Measurements from ENCODE around the gene DOK7.
"Not testable (repeated sequence)": the region's sequence is repeated elsewhere in the genome, so short reads cannot be mapped to it uniquely, and the experiment has no call there.

DOK7 gene

GRCh38 chr4:3498407-3498806 is 35.3 kb downstream of the DOK7 start:
- Mint-ChIP-seq H3K9me3 (no peaks in the 10 kb centered on the region), H3K4me3 (no peak overlapping the region), H3K27me3 (peaks cover 14% of the 10 kb centered on the region), H3K27ac (no peak overlapping the region), H3K36me3 (peaks cover 1% of the 10 kb centered on the region), H3K4me1 (peaks cover 1% of the 10 kb centered on the region)
- CTCF ChIA-PET, result no interaction called here
- DNase-seq, result no peak

DNA sequence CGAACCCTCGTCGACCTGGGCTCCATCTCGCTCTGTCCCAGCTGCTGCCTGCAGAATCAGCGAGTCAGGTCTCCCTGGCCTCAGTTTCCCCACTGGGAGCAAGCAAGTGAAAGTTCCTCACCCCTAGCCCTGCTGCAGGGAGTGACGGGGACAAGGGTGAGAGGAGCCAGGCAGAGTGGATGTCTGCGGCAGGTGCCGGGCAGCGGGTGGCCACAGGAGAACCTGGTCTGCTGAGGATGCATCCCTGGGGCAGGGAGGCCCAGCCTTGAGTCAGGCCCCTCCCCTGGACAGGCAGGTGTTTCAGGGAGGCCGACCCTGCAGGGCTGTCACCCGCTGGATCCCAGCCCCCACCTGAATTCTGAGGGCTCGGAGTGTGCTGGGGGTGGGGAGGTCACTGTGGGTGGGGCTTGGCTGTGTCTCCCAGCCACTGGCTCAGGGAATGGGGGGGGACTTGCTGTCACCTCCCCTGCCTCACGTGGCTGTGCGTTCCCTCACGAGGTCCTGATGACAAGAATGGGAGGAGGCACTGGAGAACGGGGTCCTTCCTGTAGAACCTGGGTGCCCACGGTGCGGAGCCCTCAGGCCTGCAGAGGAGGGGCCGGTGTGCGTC is 35.9 kb downstream of the DOK7 start:
- CTCF ChIA-PET, result no interaction called here
- Mint-ChIP-seq H3K4me3 (no peak overlapping the region), H3K36me3 (peaks cover 4% of the 10 kb centered on the region), H3K9me3 (no peaks in the 10 kb centered on the region), H3K27me3 (peaks cover 14% of the 10 kb centered on the region), H3K27ac (no peak overlapping the region), H3K4me1 (peaks cover 4% of the 10 kb centered on the region)
- DNase-seq, result no peak

DNA sequence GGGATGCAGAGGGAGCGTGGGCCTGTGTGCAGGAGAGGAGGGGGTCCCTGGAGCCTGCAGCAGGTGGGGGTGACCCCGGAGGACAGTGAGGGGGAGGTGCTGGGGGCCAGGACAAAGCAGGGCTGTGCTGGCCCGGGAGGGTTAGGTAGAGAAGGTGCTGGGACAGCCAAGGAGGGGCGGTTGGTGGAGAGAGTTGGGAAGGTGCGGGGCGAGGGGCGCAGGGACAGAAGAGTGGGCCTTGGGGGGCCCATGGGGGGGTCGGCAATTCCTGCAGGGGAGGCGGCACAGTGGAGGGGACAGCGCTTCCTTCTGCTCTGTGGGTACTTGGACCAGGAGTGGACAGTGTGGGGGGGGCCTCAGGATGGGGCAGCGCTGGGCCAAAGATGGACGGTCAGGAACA is 36.6 kb downstream of the DOK7 start:
- Mint-ChIP-seq H3K27ac (no peak overlapping the region), H3K4me1 (peaks cover 4% of the 10 kb centered on the region), H3K9me3 (no peaks in the 10 kb centered on the region), H3K36me3 (peaks cover 4% of the 10 kb centered on the region), H3K4me3 (no peak overlapping the region), H3K27me3 (peaks cover 14% of the 10 kb centered on the region)
- CTCF ChIA-PET, result no interaction called here
- DNase-seq, result no peak

- CTCF ChIA-PET, result no interaction called here
- Mint-ChIP-seq H3K27me3 (peaks cover 14% of the 10 kb centered on the region), H3K4me3 (no peak overlapping the region)
Measured at GRCh38 chr4:3500111-3500510, 37.0 kb downstream of the DOK7 start.

DNA sequence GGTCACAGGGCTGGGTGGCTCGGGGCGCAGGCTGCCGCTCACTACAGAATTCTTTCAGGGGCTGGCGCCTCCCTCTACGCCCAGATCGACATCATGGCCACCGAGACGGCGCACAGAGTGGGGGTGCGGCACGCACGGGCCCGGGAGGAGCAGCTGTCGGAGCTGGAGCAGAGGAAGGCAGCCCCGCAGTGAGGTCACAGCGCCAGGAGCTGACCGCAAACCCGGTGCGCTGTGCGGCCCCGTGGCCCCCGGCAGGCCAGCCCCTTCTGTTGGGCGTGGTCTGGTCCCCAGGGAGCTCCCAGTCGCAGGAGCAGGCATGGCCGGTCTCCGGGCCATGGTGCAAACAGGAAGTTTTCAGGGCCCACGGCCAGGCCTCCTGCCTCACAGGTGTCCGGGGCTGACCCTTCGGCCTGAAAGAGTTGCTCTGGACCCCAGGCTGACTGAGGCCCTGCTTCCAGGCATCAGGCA is 37.6 kb downstream of the DOK7 start:
- peaks cover 4% of the 10 kb centered on the region for H3K36me3 Mint-ChIP-seq

More at GRCh38 chr4:3500111-3500510, 37.0 kb downstream of the DOK7 start:
- no peak for DNase-seq
- Mint-ChIP-seq H3K27ac (no peak overlapping the region), H3K9me3 (no peaks in the 10 kb centered on the region), H3K36me3 (peaks cover 4% of the 10 kb centered on the region), H3K4me1 (peaks cover 4% of the 10 kb centered on the region)

DNA sequence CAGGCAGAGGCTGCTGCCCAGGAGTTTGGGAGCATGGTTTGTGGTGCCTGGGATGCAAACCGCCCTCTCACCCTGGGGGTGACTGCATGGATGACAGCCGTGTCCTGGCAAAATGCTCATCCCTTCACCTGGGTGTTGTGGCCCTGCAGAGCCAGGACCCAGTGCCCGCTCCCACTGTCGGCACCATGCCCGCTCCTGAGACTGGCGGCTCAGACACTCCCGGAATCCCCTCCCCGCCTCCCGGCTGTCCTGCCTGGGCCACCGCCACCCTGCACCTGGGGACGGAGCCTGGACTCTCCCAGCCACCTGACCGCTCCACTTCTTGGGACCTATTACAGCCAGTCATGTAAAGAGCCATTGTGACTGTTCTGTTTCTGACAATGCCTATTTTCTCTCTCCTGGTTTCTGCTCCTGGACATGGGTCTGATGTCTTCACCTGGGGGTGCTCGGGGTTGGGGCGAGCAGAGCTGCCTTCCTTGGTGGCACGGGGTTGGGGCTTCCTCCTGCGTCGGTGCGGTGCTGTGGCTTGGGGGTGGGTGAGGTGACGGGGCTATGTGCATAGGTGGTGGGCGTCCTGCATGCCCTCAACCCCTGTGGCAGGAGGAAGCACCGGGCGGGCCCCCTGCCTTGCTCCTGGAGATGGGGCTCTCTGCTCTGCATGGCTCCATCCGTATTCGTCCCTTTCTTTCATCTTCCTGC is 38.2 kb downstream of the DOK7 start:
- no peak for DNase-seq
- no peak overlapping the region for H3K27ac Mint-ChIP-seq
- peaks cover 4% of the 10 kb centered on the region for H3K36me3 Mint-ChIP-seq
- CTCF ChIA-PET, result no interaction called here
- no peaks in the 10 kb centered on the region for H3K9me3 Mint-ChIP-seq
- peaks cover 7% of the 10 kb centered on the region for H3K27me3 Mint-ChIP-seq
- no peak overlapping the region for H3K4me3 Mint-ChIP-seq
- H3K4me1 Mint-ChIP-seq, result peaks cover 4% of the 10 kb centered on the region

More for the DNA sequence above, 37.6 kb downstream of the DOK7 start:
- Mint-ChIP-seq H3K4me1 (peaks cover 4% of the 10 kb centered on the region), H3K27me3 (peaks cover 13% of the 10 kb centered on the region), H3K27ac (no peak overlapping the region), H3K4me3 (no peak overlapping the region), H3K9me3 (no peaks in the 10 kb centered on the region)
- DNase-seq, result no peak
- CTCF ChIA-PET, result no interaction called here

GRCh38 chr4:3501825-3502425 is 38.8 kb downstream of the DOK7 start:
- H3K27me3 Mint-ChIP-seq, result peaks cover under 1% of the 10 kb centered on the region
- CTCF ChIA-PET, result no interaction called here
- H3K4me3 Mint-ChIP-seq, result no peak overlapping the region
- H3K4me1 Mint-ChIP-seq, result peaks cover 4% of the 10 kb centered on the region
- no peak for DNase-seq
- no peaks in the 10 kb centered on the region for H3K9me3 Mint-ChIP-seq
- peaks cover 4% of the 10 kb centered on the region for H3K36me3 Mint-ChIP-seq
- no peak overlapping the region for H3K27ac Mint-ChIP-seq

- Mint-ChIP-seq H3K9me3 (no peaks in the 10 kb centered on the region), H3K27ac (peak overlapping the region; percentile 51), H3K27me3 (no peaks in the 10 kb centered on the region), H3K4me3 (no peak overlapping the region), H3K36me3 (peaks cover 14% of the 10 kb centered on the region), H3K4me1 (peaks cover 7% of the 10 kb centered on the region)
- CTCF ChIA-PET, result no interaction called here
- no peak for DNase-seq
Measured at GRCh38 chr4:3502941-3503936, 40.1 kb downstream of the DOK7 start.

DNA sequence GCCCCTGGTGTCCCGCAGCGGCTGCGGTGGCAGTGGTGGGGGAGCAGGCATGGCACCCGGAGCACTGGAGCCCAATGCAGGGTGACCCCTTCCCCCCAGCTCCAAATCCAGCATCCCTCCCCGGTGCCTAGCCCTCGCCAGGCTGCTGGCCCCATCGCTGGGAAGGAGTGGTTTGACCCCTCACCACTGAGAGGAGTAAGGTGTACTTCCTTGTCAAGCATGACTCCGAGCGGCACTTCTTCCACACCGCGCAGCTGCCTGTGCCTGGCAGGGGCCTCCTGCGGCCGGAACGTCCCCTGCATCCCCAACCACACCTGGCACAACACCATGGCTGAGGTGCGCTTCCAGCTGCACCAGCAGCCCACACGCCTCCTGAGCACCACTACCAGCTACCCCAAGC is 42.1 kb downstream of the DOK7 start:
- Mint-ChIP-seq H3K4me1 (peaks cover 7% of the 10 kb centered on the region), H3K36me3 (peaks cover 25% of the 10 kb centered on the region), H3K9me3 (no peaks in the 10 kb centered on the region), H3K27me3 (no peaks in the 10 kb centered on the region), H3K4me3 (no peak overlapping the region), H3K27ac (no peak overlapping the region)
- CTCF ChIA-PET, result interaction anchor here (1.8 kb wide), 1 partner anchor 24 kb away, joined by 5 read pairs; no protein-coding TSS in a partner anchor
- no peak for DNase-seq

DNA sequence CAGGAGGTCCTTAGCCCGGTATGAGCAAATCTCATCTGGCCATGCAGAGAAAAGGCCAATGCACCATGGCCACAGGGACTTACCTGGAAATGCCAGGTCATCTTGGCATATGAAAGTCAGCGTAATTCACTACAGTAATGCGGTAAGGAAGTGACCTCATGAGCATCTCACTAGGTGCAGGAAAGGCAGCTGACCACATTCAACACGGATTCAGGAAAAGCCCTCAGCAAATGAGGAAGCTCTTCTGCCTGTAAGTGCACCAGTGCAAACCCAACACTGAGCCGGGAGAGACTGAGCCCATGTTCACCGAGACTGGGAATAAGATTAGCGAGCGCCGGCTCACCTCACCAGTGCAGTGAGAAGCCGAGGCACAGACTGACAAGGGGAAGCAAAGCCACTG is 45.4 kb downstream of the DOK7 start:
- Mint-ChIP-seq H3K4me1 (peaks cover 4% of the 10 kb centered on the region), H3K9me3 (no peaks in the 10 kb centered on the region)

DNA sequence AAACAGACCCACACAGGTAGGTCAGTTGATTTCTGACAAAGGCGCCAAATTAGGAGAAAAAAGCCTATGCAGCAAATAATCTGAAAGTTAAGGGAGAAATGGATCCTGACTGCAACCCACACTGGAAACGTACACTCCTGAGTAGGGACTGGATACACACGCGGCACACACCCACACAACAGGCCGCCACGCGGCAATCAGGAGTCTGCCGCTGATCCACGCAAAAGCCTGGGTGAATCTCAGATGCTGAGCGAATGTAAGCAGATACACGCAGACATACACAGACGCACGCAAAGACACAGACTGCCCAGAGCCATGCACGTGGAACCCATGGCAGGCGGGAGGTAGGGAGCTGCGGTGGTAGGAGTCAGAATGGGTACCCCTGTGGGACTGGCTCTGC is 47.4 kb downstream of the DOK7 start:
- CTCF ChIA-PET, result no interaction called here

More for the DNA sequence above, 45.4 kb downstream of the DOK7 start:
- Mint-ChIP-seq H3K4me3 (no peak overlapping the region), H3K27ac (no peak overlapping the region), H3K36me3 (peaks cover 47% of the 10 kb centered on the region), H3K27me3 (no peaks in the 10 kb centered on the region)
- CTCF ChIA-PET, result no interaction called here
- no peak for DNase-seq

DNA sequence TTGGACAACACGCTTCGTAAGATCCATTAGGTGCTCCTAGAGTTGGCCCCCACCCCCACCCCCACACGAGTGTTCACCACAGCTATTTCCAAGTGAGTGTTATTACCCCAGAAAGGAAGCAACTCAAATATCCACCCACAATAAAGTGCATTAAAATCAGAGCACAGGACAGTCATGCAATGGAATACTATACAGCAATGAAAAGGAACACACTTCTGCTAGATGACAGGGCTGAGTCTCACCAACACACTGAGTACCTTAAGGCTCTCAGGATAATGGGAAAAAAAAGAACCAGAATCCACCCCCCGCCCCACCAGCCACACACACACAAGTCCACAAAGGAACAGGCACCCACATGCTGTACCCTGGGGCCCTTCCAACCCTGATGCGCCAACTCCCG is 48.1 kb downstream of the DOK7 start:
- Mint-ChIP-seq H3K27ac (no peak overlapping the region), H3K4me1 (peaks cover 2% of the 10 kb centered on the region), H3K27me3 (no peaks in the 10 kb centered on the region), H3K36me3 (peaks cover 51% of the 10 kb centered on the region), H3K4me3 (no peak overlapping the region), H3K9me3 (no peaks in the 10 kb centered on the region)
- no peak for DNase-seq
- CTCF ChIA-PET, result no interaction called here

More for the DNA sequence above, 47.4 kb downstream of the DOK7 start:
- H3K27me3 Mint-ChIP-seq, result no peaks in the 10 kb centered on the region
- peaks cover 2% of the 10 kb centered on the region for H3K4me1 Mint-ChIP-seq
- H3K36me3 Mint-ChIP-seq, result peaks cover 51% of the 10 kb centered on the region
- H3K4me3 Mint-ChIP-seq, result no peak overlapping the region
- no peak for DNase-seq
- H3K27ac Mint-ChIP-seq, result no peak overlapping the region
- H3K9me3 Mint-ChIP-seq, result no peaks in the 10 kb centered on the region

GRCh38 chr4:3511601-3512000 is 48.5 kb downstream of the DOK7 start:
- H3K9me3 Mint-ChIP-seq, CTCF ChIA-PET, H3K27me3 Mint-ChIP-seq, DNase-seq, H3K27ac Mint-ChIP-seq, H3K4me3 Mint-ChIP-seq, H3K4me1 Mint-ChIP-seq: not testable (repeated sequence)
- peaks cover 54% of the 10 kb centered on the region for H3K36me3 Mint-ChIP-seq

DNA sequence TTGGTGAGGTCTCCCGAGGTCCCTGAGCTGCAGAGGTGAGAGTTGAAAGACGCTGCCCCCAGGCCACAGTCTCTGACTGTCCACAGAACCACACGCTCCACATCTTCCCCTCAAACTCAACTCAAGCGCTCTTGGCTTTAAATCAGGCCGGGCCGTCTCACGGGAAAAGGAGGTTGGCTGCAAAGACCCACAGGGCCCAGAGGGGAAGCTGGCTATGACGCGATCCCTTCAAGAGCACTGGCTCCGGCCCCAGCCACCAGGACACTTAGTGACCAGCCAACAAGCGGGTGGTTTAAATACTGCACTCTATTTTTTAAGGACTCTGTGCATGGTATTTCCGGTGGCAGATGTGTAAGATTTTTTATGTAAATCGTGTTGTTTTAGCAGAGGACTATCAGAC is 49.2 kb downstream of the DOK7 start:
- peaks cover 53% of the 10 kb centered on the region for H3K36me3 Mint-ChIP-seq
- no peak for DNase-seq
- no peak overlapping the region for H3K27ac Mint-ChIP-seq
- CTCF ChIA-PET, result no interaction called here
- peaks cover 2% of the 10 kb centered on the region for H3K4me1 Mint-ChIP-seq
- no peaks in the 10 kb centered on the region for H3K27me3 Mint-ChIP-seq
- H3K9me3 Mint-ChIP-seq, result no peaks in the 10 kb centered on the region
- no peak overlapping the region for H3K4me3 Mint-ChIP-seq
